ENCODE measurements around the gene SPEG. TPM values are rescaled to one million over a fixed set of nuclear protein-coding genes. Genes with fewer than 3 reads are reported as not detected.

Gene SPEG
- total RNA-seq, 1 donor from 2014 or later: 145 TPM

- H3K36me3 ChIP-seq: peaks cover 5% of the 10 kb centered on the region
- intact Hi-C loops (cut with micrococcal nuclease): loop anchor here (10.0 kb wide), 1 partner anchor 73 kb away; no protein-coding TSS in a partner anchor
- TF ChIP-seq, protein P1, sequence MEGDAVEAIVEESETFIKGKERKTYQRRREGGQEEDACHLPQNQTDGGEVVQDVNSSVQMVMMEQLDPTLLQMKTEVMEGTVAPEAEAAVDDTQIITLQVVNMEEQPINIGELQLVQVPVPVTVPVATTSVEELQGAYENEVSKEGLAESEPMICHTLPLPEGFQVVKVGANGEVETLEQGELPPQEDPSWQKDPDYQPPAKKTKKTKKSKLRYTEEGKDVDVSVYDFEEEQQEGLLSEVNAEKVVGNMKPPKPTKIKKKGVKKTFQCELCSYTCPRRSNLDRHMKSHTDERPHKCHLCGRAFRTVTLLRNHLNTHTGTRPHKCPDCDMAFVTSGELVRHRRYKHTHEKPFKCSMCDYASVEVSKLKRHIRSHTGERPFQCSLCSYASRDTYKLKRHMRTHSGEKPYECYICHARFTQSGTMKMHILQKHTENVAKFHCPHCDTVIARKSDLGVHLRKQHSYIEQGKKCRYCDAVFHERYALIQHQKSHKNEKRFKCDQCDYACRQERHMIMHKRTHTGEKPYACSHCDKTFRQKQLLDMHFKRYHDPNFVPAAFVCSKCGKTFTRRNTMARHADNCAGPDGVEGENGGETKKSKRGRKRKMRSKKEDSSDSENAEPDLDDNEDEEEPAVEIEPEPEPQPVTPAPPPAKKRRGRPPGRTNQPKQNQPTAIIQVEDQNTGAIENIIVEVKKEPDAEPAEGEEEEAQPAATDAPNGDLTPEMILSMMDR (IDR thresholded peaks at IDR 0.05; ENCODE audit: borderline replicate concordance): no peak
- peak; percentile 65 for DNase-seq
- peaks cover 40% of the 10 kb centered on the region for H3K4me1 ChIP-seq
- H3K9me3 ChIP-seq (replicated peaks): no peaks in the 10 kb centered on the region
- H3K27ac ChIP-seq (replicated peaks): peak overlapping the region; percentile 87
- peaks cover 60% of the 10 kb centered on the region for H3K27me3 ChIP-seq (ENCODE audit: low read depth)
- H3K4me3 ChIP-seq: no peak overlapping the region
These were observed 17.2 kb downstream of the SPEG start for GRCh38 chr2:219451661-219452360.

DNA sequence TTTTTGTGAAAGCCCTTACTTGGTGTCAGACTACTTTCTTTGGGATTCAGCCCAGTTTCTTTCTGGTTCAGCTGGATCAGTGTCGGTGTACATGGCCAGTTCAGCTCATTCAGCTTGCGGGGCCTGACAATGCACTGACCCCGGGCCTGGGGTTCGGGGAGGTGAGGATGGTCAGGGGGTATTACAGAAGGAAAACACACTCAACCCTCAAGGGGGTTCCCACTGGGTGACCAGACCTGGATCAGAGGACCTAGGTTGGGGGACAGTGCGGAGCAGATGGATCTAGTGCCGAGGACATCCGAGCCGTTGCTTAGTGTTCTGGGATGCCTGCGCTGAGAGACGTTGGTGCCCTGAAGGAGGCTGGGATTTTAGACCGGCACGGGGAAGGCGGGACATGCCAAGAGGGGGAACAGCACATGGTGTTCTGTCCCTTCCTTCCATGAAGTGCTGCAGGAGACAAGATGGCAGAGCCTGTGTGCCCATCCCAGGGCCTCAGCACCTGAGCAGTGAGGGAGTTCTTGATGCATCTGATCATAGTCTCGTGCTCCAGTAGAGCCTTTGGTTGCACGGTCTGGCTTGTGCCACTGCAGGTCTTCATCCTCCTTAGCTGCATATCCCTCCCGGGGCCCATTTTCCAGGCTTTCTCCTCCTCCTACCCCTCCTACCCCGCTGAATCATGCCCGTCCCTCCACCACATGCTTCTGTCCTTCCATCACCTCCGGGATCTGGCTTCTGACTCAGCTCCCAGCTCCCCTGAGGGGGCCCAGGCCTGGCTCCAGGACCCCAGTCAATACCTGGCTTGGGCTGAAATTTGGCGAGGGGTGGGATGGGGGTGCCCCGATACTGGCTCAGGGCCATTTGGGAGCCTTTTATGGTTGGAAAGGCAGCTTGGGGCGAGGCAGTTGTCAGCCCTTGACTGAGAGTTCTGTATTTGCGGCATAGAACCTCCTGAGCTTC lies 18.0 kb downstream of the SPEG start:
- TF ChIP-seq, protein P1 (IDR thresholded peaks at IDR 0.05; ENCODE audit: borderline replicate concordance): no peak
- Histone ChIP-seq H3K4me3 (peak overlapping the region; percentile 14), H3K27ac (replicated peaks) (peak overlapping the region; percentile 87), H3K27me3 (ENCODE audit: low read depth) (peaks cover 54% of the 10 kb centered on the region), H3K36me3 (peaks cover 5% of the 10 kb centered on the region), H3K9me3 (replicated peaks) (no peaks in the 10 kb centered on the region), H3K4me1 (peaks cover 42% of the 10 kb centered on the region)
- DNase-seq: no peak
- intact Hi-C loops (cut with micrococcal nuclease): loop anchor here (10.0 kb wide), 1 partner anchor 72 kb away; no protein-coding TSS in a partner anchor

DNA sequence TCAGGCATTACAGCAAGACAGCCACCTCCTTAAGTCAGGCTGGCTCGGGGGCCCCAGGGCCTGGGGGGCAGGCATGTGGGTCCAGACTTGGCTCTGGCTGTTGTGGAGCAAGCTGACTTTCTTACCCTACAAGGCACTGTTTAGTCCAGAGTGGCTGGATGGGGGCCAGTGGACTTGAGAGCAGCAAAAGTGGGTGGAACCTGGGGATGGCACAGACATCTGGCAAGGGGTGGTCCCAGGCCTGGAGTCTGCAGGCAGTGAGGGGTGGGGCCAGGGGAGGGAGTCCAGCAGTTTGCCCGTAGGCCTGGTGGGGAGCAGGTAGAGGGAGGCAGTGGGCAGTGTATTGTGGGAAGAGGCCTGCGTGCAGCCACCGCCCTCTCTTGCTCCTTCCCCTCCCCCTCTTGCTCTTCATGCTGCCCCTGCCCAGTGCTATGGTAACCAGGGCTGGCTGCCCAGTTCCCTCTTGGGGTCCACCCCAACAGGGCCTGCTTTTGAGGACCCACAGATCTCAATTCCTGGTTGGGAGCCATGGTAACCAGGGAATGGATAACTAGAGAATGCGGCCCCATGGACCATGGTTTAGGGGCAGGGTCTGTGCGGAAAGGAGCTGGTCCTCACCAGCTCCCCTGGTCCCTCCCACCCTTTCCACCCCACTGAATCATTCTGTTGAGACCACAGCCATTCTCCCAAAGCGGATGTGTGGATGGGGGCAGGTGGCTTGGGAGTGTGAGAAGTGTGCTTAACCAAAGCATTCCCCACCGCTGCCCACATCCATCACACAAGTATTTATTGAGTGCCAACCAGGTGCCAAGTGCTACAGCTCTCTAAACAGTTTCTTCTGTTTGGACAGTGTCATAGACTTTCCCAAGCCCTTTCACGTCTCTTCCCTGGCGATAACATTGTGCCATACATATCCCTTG lies 19.3 kb downstream of the SPEG start:
- TF ChIP-seq, protein P1 (IDR thresholded peaks at IDR 0.05; ENCODE audit: borderline replicate concordance): no peak
- Histone ChIP-seq H3K27me3 (ENCODE audit: low read depth) (peaks cover 43% of the 10 kb centered on the region), H3K4me1 (peaks cover 52% of the 10 kb centered on the region), H3K36me3 (no peaks in the 10 kb centered on the region), H3K9me3 (replicated peaks) (no peaks in the 10 kb centered on the region), H3K4me3 (peak overlapping the region; percentile 14), H3K27ac (replicated peaks) (peak overlapping the region; percentile 87)
- DNase-seq: peak; percentile 76
- intact Hi-C loops (cut with micrococcal nuclease): loop anchor here (10.0 kb wide), 1 partner anchor 71 kb away; no protein-coding TSS in a partner anchor

GRCh38 chr2:219455581-219455980 lies 20.9 kb downstream of the SPEG start:
- intact Hi-C loops (cut with micrococcal nuclease): loop anchor here (10.0 kb wide), 1 partner anchor 69 kb away; no protein-coding TSS in a partner anchor
- Histone ChIP-seq H3K27ac (replicated peaks) (no peak overlapping the region), H3K27me3 (ENCODE audit: low read depth) (peaks cover 36% of the 10 kb centered on the region), H3K9me3 (replicated peaks) (no peaks in the 10 kb centered on the region), H3K4me1 (peaks cover 66% of the 10 kb centered on the region), H3K4me3 (no peak overlapping the region), H3K36me3 (no peaks in the 10 kb centered on the region)
- DNase-seq: no peak
- TF ChIP-seq, protein P1 (IDR thresholded peaks at IDR 0.05; ENCODE audit: borderline replicate concordance): no peak
